ENCODE measurements around the gene PAK6.

DNA sequence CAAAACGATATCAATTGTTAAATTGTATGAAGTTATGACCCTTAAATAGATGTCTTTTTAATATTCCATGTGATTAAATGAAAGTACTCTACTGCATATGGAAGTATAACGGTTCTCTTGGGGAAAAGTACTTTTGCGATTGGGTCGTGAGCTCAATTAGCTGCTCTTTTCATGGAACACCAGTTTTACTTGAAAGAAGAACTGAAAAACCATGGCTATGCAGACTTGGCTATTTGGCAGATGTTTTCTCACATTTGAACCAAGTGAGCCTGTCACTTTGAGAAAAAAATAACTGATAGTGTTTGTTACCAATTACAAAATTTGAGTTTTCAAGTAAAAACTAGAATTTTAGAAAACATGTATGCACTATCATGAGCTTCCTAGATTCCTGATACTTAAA is 78.7 kb downstream of the PAK6 start:
- no peak for TF ChIP-seq BHLHE40 (IDR thresholded peaks at IDR 0.05; ENCODE audit: low read depth, low read length)
- TF ChIP-seq, protein P1, sequence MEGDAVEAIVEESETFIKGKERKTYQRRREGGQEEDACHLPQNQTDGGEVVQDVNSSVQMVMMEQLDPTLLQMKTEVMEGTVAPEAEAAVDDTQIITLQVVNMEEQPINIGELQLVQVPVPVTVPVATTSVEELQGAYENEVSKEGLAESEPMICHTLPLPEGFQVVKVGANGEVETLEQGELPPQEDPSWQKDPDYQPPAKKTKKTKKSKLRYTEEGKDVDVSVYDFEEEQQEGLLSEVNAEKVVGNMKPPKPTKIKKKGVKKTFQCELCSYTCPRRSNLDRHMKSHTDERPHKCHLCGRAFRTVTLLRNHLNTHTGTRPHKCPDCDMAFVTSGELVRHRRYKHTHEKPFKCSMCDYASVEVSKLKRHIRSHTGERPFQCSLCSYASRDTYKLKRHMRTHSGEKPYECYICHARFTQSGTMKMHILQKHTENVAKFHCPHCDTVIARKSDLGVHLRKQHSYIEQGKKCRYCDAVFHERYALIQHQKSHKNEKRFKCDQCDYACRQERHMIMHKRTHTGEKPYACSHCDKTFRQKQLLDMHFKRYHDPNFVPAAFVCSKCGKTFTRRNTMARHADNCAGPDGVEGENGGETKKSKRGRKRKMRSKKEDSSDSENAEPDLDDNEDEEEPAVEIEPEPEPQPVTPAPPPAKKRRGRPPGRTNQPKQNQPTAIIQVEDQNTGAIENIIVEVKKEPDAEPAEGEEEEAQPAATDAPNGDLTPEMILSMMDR (IDR thresholded peaks at IDR 0.05): no peak
- TF ChIP-seq, protein P2, sequence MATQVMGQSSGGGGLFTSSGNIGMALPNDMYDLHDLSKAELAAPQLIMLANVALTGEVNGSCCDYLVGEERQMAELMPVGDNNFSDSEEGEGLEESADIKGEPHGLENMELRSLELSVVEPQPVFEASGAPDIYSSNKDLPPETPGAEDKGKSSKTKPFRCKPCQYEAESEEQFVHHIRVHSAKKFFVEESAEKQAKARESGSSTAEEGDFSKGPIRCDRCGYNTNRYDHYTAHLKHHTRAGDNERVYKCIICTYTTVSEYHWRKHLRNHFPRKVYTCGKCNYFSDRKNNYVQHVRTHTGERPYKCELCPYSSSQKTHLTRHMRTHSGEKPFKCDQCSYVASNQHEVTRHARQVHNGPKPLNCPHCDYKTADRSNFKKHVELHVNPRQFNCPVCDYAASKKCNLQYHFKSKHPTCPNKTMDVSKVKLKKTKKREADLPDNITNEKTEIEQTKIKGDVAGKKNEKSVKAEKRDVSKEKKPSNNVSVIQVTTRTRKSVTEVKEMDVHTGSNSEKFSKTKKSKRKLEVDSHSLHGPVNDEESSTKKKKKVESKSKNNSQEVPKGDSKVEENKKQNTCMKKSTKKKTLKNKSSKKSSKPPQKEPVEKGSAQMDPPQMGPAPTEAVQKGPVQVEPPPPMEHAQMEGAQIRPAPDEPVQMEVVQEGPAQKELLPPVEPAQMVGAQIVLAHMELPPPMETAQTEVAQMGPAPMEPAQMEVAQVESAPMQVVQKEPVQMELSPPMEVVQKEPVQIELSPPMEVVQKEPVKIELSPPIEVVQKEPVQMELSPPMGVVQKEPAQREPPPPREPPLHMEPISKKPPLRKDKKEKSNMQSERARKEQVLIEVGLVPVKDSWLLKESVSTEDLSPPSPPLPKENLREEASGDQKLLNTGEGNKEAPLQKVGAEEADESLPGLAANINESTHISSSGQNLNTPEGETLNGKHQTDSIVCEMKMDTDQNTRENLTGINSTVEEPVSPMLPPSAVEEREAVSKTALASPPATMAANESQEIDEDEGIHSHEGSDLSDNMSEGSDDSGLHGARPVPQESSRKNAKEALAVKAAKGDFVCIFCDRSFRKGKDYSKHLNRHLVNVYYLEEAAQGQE (IDR thresholded peaks at IDR 0.05): no peak
- no peak for TF ChIP-seq NFE2L2 (conservative IDR thresholded peaks at IDR 0.05; ENCODE audit: low read length)
- no peak for TF ChIP-seq POLR2AphosphoS2 (conservative IDR thresholded peaks at IDR 0.05; ENCODE audit: low read length)
- TF ChIP-seq POLR2A (IDR thresholded peaks at IDR 0.05; ENCODE audit: low read length): no peak
- no peak for TF ChIP-seq CHD2 (IDR thresholded peaks at IDR 0.05; ENCODE audit: low read length, partially characterized antibody)
- TF ChIP-seq CBX2 (IDR thresholded peaks at IDR 0.05; ENCODE audit: borderline replicate concordance, low read depth): no peak
- TF ChIP-seq EP300 (IDR thresholded peaks at IDR 0.05): no peak
